Mesenchymal stem cell (in vitro differentiated cells and primary cell): ENCODE results near the gene NREP.

ENCODE experiments used
- DNase-seq: peaks from one replicate; pipeline ENCODE4 v3.0.0-alpha.2; 2013
- H2AFZ ChIP-seq: one replicate; pipeline ENCODE4 v1.6.1; 2013; ENCODE audit warnings: low read depth, mild to moderate bottlenecking, control low read depth, inconsistent platforms, low read length, moderate library complexity
- H2AK5ac ChIP-seq: 2 replicates; pipeline ENCODE4 v1.6.1; 2013; ENCODE audit warnings: low read length, moderate library complexity, mild to moderate bottlenecking, inconsistent platforms; ENCODE audit not compliant: severe bottlenecking
- H2BK120ac ChIP-seq: one replicate; pipeline ENCODE4 v1.6.1; 2013; ENCODE audit warnings: low read depth, mild to moderate bottlenecking, inconsistent platforms, low read length, moderate library complexity
- H2BK12ac ChIP-seq, 2 experiments: one replicate each; pipeline ENCODE4 v1.6.1; 2013; ENCODE audit warnings: inconsistent platforms in 2 of 2, low read length in 2 of 2, mild to moderate bottlenecking in 2 of 2, moderate library complexity in 2 of 2, control low read depth in 1 of 2
- H2BK15ac ChIP-seq: one replicate; pipeline ENCODE4 v1.6.1; 2013; ENCODE audit warnings: mild to moderate bottlenecking, low read depth, inconsistent platforms; ENCODE audit not compliant: poor library complexity, severe bottlenecking
- H2BK5ac ChIP-seq: 2 replicates; pipeline ENCODE4 v1.6.1; 2013; ENCODE audit warnings: low read depth, mild to moderate bottlenecking, low read length, control low read depth, inconsistent platforms; ENCODE audit not compliant: poor library complexity, severe bottlenecking
- H3K14ac ChIP-seq, 2 experiments: one replicate each; pipeline ENCODE4 v1.6.1; 2013; ENCODE audit warnings: inconsistent platforms in 2 of 2, low read length in 2 of 2, control low read depth in 1 of 2, mild to moderate bottlenecking in 1 of 2, moderate library complexity in 1 of 2
- H3K18ac ChIP-seq, 2 experiments: one replicate each; pipeline ENCODE4 v1.6.1; 2013; ENCODE audit warnings: inconsistent platforms in 2 of 2, low read length in 2 of 2, control low read depth in 1 of 2, low read depth in 1 of 2, mild to moderate bottlenecking in 1 of 2
- H3K23ac ChIP-seq, 2 experiments: one replicate each; pipeline ENCODE4 v1.6.1; 2013; ENCODE audit warnings: inconsistent platforms in 2 of 2, low read length in 2 of 2, mild to moderate bottlenecking in 2 of 2, moderate library complexity in 2 of 2, control low read depth in 1 of 2
- H3K27ac ChIP-seq: 2 replicates; pipeline ENCODE4 v1.5.1; 2013; ENCODE audit warnings: mild to moderate bottlenecking, moderate library complexity, low read length, control low read depth, inconsistent platforms; ENCODE audit not compliant: poor library complexity, severe bottlenecking
- H3K27me3 ChIP-seq, 2 experiments: 2 replicates each; pipeline versions ENCODE4 v1.6.1 to v1.7.0; 2013; ENCODE audit warnings: low read length in 2 of 2, mild to moderate bottlenecking in 2 of 2, moderate library complexity in 2 of 2, control low read depth in 1 of 2, inconsistent platforms in 1 of 2; ENCODE audit not compliant: control insufficient read depth in 1 of 2, insufficient read depth in 1 of 2
- H3K36me3 ChIP-seq, 2 experiments: 2 replicates each; pipeline versions ENCODE4 v1.6.1 to v1.7.0; 2013; ENCODE audit warnings: low read length in 2 of 2, control low read depth in 1 of 2, inconsistent platforms in 1 of 2, low read depth in 1 of 2, mild to moderate bottlenecking in 1 of 2; ENCODE audit not compliant: insufficient read depth in 2 of 2, control insufficient read depth in 1 of 2
- H3K4ac ChIP-seq, 2 experiments: one replicate each; pipeline ENCODE4 v1.6.1; 2013; ENCODE audit warnings: inconsistent platforms in 2 of 2, low read length in 2 of 2, mild to moderate bottlenecking in 2 of 2, moderate library complexity in 2 of 2, control low read depth in 1 of 2, low read depth in 1 of 2
- H3K4me1 ChIP-seq: 2 replicates; pipeline ENCODE4 v1.6.1; 2013; ENCODE audit warnings: low read depth, low read length, control low read depth; ENCODE audit not compliant: control insufficient read depth, insufficient read depth
- H3K4me2 ChIP-seq: 2 replicates; pipeline ENCODE4 v1.6.1; 2013; ENCODE audit warnings: low read length, mild to moderate bottlenecking, inconsistent platforms; ENCODE audit not compliant: poor library complexity, severe bottlenecking
- H3K4me3 ChIP-seq, 2 experiments: 2 replicates each; pipeline versions ENCODE4 v1.5.1 to v1.7.0; 2013; ENCODE audit warnings: low read length in 2 of 2, mild to moderate bottlenecking in 2 of 2, control low read depth in 1 of 2, low read depth in 1 of 2; ENCODE audit not compliant: insufficient read depth in 1 of 2
- H3K79me1 ChIP-seq: replicated peaks from 2 replicates; pipeline ENCODE4 v1.6.1; 2013; ENCODE audit warnings: mild to moderate bottlenecking, control low read depth, low read length, inconsistent platforms; ENCODE audit not compliant: poor library complexity, severe bottlenecking
- H3K9ac ChIP-seq: 2 replicates; pipeline ENCODE4 v1.7.0; 2013; ENCODE audit warnings: mild to moderate bottlenecking, low read length, moderate library complexity
- H3K9me3 ChIP-seq: 2 replicates; pipeline ENCODE4 v1.7.0; 2013; ENCODE audit warnings: mild to moderate bottlenecking, low read length; ENCODE audit not compliant: control insufficient read depth
- H4K8ac ChIP-seq: one replicate; pipeline ENCODE4 v1.6.1; 2013; ENCODE audit warnings: inconsistent platforms, mild to moderate bottlenecking, low read length, moderate library complexity
- H4K91ac ChIP-seq: one replicate; pipeline ENCODE4 v1.6.1; 2013; ENCODE audit warnings: mild to moderate bottlenecking, low read length, inconsistent platforms
- WGBS: methylation state at CpG from one replicate; pipeline ENCODE4 v1.1.7; 2013; ENCODE audit warnings: mixed read lengths; 5-methylcytosine and 5-hydroxymethylcytosine counted together

The NREP gene

DNA sequence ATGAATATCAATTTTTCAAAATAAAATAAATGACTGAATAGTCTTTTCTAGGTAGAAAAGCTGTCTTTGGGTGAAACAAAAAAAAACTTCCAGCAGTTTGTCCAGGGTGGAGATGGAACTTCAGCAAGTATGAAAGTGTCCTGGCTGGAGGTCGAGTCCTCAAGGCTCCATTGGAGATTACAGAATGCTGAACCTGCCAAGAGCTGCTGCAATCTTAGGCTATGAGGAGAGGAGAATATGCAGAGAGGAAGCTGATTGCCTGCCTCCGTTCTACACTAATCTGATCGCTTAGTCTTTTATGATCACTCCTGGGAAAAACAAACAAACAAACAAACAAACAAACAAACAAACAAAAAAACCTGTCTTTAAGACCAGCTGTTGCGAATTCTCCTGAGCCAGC lies 50.6 kb downstream of the NREP start:
- H3K18ac ChIP-seq, result no peak overlapping the region
- no peaks in the 10 kb centered on the region for H3K27me3 ChIP-seq
- no peaks in the 10 kb centered on the region for H3K36me3 ChIP-seq
- 29% methylated on average over 1 of the region's 4 CpGs for WGBS
- H4K91ac ChIP-seq, result no peak overlapping the region
- H4K8ac ChIP-seq, result no peak overlapping the region
- peaks cover 1% of the 10 kb centered on the region for H3K4me1 ChIP-seq
- H2AFZ ChIP-seq, result no peak overlapping the region
- H3K27ac ChIP-seq, result no peak overlapping the region
- H2BK15ac ChIP-seq, result no peak overlapping the region
- no peak overlapping the region for H2BK120ac ChIP-seq
- no peak for DNase-seq
- H3K4me2 ChIP-seq, result no peak overlapping the region
- H3K23ac ChIP-seq, result no peak overlapping the region
- no peak overlapping the region for H2BK12ac ChIP-seq
- H3K9ac ChIP-seq, result peak overlapping the region; percentile 12
- H3K14ac ChIP-seq, result no peak overlapping the region
- no peaks in the 10 kb centered on the region for H3K9me3 ChIP-seq
- no peak overlapping the region for H2BK5ac ChIP-seq
- H2AK5ac ChIP-seq, result no peak overlapping the region
- H3K79me1 ChIP-seq, result no peaks in the 10 kb centered on the region
- no peak overlapping the region for H3K4me3 ChIP-seq
- H3K4ac ChIP-seq, result no peak overlapping the region

DNA sequence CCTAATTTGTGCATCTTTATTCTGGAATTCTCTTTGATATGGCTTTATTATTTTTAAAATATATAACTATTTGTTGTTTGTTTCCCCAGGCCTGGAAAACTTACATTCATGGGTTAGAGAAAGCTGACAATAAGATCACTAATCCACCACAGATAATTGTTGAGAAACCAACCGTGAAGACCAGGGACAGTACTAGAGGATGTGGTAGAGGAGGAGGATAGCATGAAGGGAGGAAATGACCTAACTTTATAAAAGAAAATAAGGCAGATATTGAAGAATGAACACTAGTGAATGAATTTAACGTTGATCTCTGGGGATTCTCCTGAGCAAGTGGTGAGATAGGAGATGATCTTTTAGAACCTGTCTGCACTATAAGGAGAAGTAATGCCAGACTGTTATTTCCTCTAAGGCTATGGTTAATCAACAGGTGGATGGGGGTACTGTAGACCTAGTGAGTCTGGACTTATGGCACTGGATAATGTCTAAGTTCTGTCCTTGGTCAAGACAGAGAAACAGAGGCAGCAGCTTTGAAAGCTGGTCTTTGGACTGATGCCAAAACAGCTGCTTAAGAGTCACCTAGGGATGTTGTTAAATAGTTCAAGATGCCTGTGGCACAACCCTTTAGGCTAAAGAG lies 52.4 kb downstream of the NREP start:
- Histone ChIP-seq H3K9me3 (no peaks in the 10 kb centered on the region), H3K4me2 (no peak overlapping the region), H3K4me1 (peaks cover 3% of the 10 kb centered on the region), H3K27ac (no peak overlapping the region), H4K91ac (no peak overlapping the region), H3K79me1 (no peaks in the 10 kb centered on the region), H2BK12ac (no peak overlapping the region), H3K14ac (no peak overlapping the region), H2BK15ac (no peak overlapping the region), H3K36me3 (no peaks in the 10 kb centered on the region), H3K23ac (no peak overlapping the region), H2BK120ac (no peak overlapping the region), H3K27me3 (no peaks in the 10 kb centered on the region), H4K8ac (no peak overlapping the region), H2BK5ac (no peak overlapping the region), H2AK5ac (no peak overlapping the region), H2AFZ (no peak overlapping the region), H3K18ac (no peak overlapping the region), H3K4me3 (no peak overlapping the region), H3K4ac (no peak overlapping the region), H3K9ac (no peak overlapping the region)
- DNase-seq, result no peak
- WGBS, result 90% methylated on average over 2 of the region's 2 CpGs

DNA sequence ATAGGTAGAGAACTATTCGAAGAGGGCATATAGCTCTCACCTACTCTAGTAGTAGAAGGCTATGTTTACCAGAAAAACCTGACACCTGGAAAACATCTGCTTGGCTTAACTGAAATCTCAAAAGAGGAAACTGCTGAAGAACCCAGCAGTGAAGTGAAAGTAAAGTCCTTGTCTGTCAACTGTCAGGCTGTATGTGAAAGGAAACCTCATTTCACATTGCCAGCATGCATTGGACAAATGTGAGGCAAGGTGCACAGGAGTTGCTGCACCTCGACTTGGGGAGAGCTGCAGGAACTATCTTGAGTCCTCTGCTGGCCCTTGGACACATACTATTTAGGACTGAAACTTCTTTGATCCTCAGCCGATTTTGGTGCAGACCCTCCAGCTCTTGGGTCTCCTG lies 53.3 kb downstream of the NREP start:
- no peak overlapping the region for H3K4me2 ChIP-seq
- no peak overlapping the region for H3K27ac ChIP-seq
- H3K4me3 ChIP-seq, result no peak overlapping the region
- H3K18ac ChIP-seq, result peak overlapping the region in 1 of 2 experiments; percentile 56
- H3K23ac ChIP-seq, result no peak overlapping the region
- H3K14ac ChIP-seq, result no peak overlapping the region
- H2AFZ ChIP-seq, result no peak overlapping the region
- no peak overlapping the region for H2BK120ac ChIP-seq
- H2BK15ac ChIP-seq, result no peak overlapping the region
- peaks cover 3% of the 10 kb centered on the region for H3K4me1 ChIP-seq
- H4K91ac ChIP-seq, result no peak overlapping the region
- H2BK12ac ChIP-seq, result no peak overlapping the region
- peak overlapping the region in 1 of 2 experiments; percentile 41 for H3K4ac ChIP-seq
- H3K36me3 ChIP-seq, result no peaks in the 10 kb centered on the region
- no peak overlapping the region for H2BK5ac ChIP-seq
- H3K9ac ChIP-seq, result no peak overlapping the region
- no peak for DNase-seq
- H3K27me3 ChIP-seq, result no peaks in the 10 kb centered on the region
- no peaks in the 10 kb centered on the region for H3K9me3 ChIP-seq
- no peaks in the 10 kb centered on the region for H3K79me1 ChIP-seq
- H4K8ac ChIP-seq, result no peak overlapping the region
- peak overlapping the region; percentile 36 for H2AK5ac ChIP-seq
- WGBS, result 90% methylated on average over 2 of the region's 3 CpGs

DNA sequence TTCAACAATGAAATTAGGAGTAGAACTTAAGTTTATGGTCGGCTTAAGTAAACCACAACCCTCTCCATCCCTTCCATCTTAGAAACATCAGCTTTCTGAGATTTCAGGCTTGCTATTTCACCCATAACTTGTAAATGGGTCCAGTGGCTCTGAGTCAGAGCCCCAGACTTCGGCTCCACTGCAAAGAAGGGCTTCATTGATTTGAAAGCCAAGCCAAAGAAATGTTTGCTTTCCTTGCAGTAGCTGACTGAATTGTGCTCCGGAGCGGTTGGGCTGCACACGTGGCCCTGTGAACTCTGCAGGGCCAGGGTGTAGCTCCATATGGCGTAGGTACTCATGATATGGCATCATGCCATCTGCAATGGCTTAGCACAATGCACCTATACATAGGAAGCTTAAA lies 57.0 kb downstream of the NREP start:
- Histone ChIP-seq H2BK120ac (no peak overlapping the region), H3K9ac (no peak overlapping the region), H3K27ac (no peak overlapping the region), H3K9me3 (no peaks in the 10 kb centered on the region), H3K4me3 (no peak overlapping the region), H2BK15ac (no peak overlapping the region), H3K18ac (peak overlapping the region in 1 of 2 experiments; percentile 26), H2AFZ (no peak overlapping the region), H3K4me2 (no peak overlapping the region), H3K36me3 (no peaks in the 10 kb centered on the region), H3K4ac (no peak overlapping the region), H3K23ac (no peak overlapping the region), H2AK5ac (no peak overlapping the region), H2BK12ac (peak overlapping the region in 1 of 2 experiments; percentile 96), H3K14ac (no peak overlapping the region), H4K91ac (no peak overlapping the region), H3K4me1 (peaks cover 3% of the 10 kb centered on the region), H3K79me1 (no peaks in the 10 kb centered on the region), H4K8ac (peak overlapping the region; percentile 35), H2BK5ac (no peak overlapping the region), H3K27me3 (no peaks in the 10 kb centered on the region)
- WGBS, result 92% methylated on average over 6 of the region's 6 CpGs
- DNase-seq, result no peak
